Kidney glomerular epithelial cell (primary cell): Measurements from ENCODE around the gene AP1S3.
"Not testable (repeated sequence)": the region's sequence is repeated elsewhere in the genome, so short reads cannot be mapped to it uniquely, and the experiment has no call there.

Experiments used
- DNase-seq: peaks from one replicate; lab custom pipeline; 2025; lab: John Stamatoyannopoulos, UW

The AP1S3 gene

GRCh38 chr2:223837287-223838061 is at the start of gene AP1S3:
Gene AP1S3 (minus strand): TSS chr2:223837582. CDS start chr2:223837450, 132 bp downstream.
- peak; percentile 71 for DNase-seq

- no peak for DNase-seq
These were observed 49.7 kb upstream of the AP1S3 start for GRCh38 chr2:223887127-223887526.

DNA sequence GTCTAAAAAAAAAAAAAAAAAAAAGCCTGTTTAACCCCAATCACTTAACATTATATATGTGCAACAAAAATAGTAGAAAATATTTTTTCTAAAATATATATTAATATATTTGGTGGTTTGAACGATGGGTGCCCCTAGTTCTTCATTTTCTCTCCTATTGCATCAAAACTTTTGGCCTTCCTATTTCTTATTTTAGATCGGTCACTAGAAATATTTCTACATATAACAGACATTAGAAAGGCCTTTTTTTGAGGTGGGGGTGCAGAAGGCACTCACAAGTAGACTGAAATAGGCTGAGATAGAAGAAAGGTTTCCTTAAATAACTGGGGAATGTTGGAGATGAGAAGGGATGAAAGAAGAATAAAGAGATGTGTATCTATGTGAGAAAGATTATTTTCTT is 49.3 kb upstream of the AP1S3 start:
- no peak for DNase-seq

DNA sequence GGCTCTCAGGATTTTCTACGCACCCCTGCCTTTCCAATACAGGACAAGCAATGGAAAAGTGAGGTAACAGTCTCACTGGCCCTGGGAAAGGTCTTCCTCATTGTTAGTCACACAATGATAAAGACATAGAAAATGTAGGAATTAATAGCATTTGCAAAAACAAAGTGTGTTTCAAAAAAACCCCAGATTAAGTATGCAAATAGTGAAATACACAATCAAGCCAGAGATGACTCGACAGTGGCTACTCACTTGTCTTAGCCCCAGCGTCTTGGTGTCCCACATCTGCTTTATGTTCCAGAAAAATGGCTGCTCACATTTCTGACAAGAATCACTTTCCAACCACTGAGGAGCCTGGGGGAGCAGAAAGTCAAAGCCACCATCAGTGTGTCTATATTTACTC is 47.0 kb upstream of the AP1S3 start:
- no peak for DNase-seq

GRCh38 chr2:223882715-223883114 is 45.3 kb upstream of the AP1S3 start:
- DNase-seq: no peak

DNA sequence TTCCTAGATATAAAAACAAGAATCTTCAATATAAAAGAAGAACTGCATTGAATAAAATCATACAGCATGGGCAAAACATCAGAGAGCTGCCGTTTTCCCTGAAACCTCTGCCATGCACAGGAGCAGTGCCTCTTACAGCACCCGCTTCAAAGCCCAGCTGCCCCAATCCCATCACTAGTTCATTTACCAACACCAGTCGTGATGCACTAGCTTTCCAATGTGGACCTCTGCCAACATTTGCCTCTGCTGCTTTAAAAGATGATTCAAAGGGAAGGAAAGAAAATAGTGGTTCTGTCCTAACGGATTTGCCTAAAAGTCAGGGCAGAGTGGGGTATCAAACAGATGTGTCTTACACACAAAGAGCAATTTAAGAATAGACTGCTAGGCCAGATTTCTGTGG is 43.4 kb upstream of the AP1S3 start:
- DNase-seq: no peak

GRCh38 chr2:223877721-223878410 is 40.5 kb upstream of the AP1S3 start:
- no peak for DNase-seq

- DNase-seq: no peak
These were observed 36.3 kb upstream of the AP1S3 start for GRCh38 chr2:223873672-223874071.

- DNase-seq: not testable (repeated sequence)
These were observed 35.4 kb upstream of the AP1S3 start for GRCh38 chr2:223872772-223873171.

DNA sequence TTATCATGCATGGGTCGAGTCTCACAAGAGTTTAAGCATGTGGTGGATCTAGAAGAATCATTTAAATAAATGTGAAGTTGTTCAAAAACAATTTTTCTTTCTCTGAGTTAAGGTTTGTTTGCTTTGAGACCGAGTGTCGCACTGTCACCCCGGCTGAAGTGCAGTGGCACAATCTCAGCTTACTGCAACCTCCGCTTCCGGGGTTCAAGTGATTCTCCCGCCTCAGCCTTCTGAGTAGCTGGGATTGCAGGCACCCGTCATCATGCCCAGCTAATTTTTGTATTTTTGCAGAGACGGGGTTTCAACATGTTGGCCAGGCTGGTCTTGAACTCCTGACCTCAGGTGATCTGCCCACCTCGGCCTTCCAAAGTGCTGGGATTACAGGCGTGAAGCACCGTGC is 34.3 kb upstream of the AP1S3 start:
- DNase-seq: not testable (repeated sequence)

- DNase-seq: no peak
These were observed 33.6 kb upstream of the AP1S3 start for GRCh38 chr2:223870840-223871611.

DNA sequence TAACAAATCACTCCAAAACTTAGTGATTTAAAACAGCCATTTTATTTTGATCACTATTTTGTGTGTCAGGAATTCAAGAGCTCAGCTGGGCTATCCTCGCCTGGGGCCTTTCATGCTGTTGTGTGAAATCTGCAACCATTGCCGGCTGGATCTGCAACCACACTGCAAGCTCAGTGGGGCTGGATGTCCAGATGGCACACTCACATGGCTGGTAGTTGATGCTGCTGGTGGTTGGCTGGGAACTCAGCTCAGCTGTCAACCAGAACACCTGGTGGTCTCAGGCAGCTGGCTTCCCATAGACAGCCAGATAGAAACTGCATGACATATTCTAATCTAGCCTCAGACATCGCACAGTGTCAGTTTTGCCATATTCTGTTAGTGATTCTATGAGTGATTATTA is 30.6 kb upstream of the AP1S3 start:
- DNase-seq: no peak

DNA sequence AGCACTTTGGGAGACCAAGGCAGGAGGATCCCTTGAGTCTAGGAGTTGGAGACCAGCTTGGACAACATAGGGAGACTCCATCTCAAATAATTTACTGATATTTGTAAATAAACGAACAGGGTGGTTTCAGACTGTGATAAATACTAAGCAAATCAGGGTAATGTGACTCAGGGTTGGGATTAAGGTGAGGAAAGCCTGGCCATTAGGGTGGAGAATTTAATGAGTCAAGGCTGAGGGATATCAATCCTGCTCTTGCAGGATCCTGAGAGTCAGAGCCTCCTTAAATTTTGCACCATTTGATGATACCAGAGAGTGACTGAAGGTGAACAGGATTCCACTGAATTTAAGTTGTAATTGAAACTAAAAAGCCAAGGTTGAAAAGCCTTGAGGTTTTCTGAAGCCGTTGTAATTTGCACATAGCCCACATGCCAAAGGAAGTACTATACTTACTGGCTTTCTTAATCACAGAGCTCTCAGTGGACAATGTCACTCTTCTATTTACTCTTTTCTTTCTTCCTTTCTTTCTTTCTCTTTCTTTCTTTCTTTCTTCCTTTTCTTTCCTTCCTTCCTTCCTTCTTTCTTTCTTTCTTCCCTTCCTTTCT is 28.6 kb upstream of the AP1S3 start:
- no peak for DNase-seq

GRCh38 chr2:223865124-223865523 is 27.7 kb upstream of the AP1S3 start:
- no peak for DNase-seq

GRCh38 chr2:223863491-223863890 is 26.1 kb upstream of the AP1S3 start:
- DNase-seq: no peak

- peak; percentile 88 for DNase-seq
These were observed 23.7 kb upstream of the AP1S3 start for GRCh38 chr2:223860809-223861738.

DNA sequence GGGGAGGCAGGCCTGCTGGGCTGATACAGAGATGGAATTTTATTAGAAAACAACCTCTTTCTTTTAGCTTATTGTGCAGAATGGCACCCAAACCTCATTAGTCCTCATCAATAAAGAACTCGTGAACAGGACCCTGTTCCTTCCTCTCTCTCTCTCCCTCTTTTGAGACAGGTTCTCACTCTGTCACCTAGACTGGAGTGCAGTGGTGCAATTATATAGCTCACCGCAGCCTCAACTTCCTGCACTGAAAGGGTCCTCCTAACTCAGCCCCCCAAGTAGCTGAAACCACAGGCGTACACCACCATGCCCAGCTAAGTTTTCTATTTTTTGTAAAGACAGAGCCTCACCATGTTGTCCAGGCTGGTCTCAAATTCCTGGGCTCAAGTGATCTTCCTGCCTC is 21.7 kb upstream of the AP1S3 start:
- DNase-seq: no peak

- no peak for DNase-seq
These were observed 19.2 kb upstream of the AP1S3 start for GRCh38 chr2:223856584-223856983.

GRCh38 chr2:223856021-223856420 is 18.6 kb upstream of the AP1S3 start:
- no peak for DNase-seq

DNA sequence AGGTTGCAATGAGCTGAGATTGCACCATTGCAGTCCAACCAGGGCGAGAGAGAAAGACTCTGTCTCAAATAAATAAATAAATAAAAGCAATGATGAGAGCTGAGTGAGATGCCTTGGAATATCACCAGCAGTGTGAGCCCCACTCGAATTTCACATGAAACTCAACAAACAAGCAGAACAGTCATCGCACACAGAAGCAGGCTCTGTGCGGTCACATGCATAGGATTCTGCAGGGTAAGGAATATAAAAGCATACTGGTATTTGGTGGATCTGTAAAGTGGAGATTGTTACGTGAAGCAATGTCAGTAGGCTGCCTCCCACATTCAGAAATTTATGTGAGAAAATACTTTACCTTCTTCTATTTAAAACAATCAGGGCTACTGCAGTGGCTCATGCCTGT is 18.0 kb upstream of the AP1S3 start:
- no peak for DNase-seq

- DNase-seq: no peak
These were observed 17.4 kb upstream of the AP1S3 start for GRCh38 chr2:223854741-223855140.
